Stimulated activated CD4-positive, alpha-beta T cell treated with anti-CD3 and anti-CD28 coated beads, Interleukin-1b, Interleukin-23, amount 100 ng/mL, for 48 hours (primary cell): ENCODE measurements around the gene AK2.
"Not testable (repeated sequence)": the region's sequence is repeated elsewhere in the genome, so short reads cannot be mapped to it uniquely, and the experiment has no call there.

Experiments used
- DNase-seq: peaks from one replicate; pipeline ENCODE4 v3.0.0-alpha.2; 2020

Gene AK2

DNA sequence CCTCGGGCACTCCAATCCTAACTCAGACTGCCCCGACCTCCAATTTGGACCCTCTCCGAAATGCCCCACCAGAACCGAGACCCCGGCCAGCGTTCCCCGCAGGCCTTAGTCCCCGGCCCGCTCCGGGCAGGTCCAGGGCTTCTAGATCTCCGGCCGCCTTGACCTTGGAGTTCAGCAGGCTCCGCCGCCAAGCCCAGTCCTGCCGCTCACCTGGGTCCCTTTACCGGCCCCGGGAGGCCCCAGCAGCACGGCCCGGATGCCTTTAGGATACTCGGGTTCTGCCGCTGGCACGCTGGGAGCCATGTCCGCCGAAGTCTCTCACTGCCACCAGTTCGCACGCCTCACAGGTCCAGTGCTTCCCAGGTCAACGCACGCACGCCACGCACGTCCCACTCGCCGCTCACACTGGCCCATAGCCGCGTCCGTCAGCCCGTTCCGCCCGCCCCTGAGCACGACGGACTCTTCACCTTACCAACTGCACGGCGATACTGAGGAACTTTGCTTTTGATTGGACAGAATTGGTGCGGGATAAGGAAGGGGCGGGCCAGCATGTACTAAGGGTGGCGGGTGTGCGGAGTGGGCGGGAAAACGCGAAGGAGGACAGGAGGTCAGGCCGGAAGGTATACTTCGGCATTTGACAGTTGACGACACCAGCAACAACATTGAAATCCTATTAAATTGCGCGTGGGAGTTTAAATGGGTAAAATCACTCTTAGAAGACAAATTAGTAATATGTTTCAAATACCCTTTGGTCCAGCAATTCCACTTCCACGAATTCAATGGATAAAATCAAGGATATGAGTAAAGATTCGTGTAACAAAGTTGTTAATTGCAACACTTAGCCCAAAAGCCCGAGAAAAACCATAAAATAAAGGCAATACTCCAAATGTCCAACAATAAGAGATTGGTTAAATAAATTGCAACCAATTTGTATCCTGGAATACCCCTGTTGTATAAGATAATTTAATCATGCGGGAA is at the start of gene AK2:
TSS of gene AK2 (minus strand) at position 358 of the 978 bp plus-strand sequence. CDS start at position 303, 55 bp downstream.
- DNase-seq = peak; percentile 95

- peak; percentile 41 for DNase-seq
Measured at GRCh38 chr1:33086384-33086850, 49.7 kb upstream of the AK2 start.

DNA sequence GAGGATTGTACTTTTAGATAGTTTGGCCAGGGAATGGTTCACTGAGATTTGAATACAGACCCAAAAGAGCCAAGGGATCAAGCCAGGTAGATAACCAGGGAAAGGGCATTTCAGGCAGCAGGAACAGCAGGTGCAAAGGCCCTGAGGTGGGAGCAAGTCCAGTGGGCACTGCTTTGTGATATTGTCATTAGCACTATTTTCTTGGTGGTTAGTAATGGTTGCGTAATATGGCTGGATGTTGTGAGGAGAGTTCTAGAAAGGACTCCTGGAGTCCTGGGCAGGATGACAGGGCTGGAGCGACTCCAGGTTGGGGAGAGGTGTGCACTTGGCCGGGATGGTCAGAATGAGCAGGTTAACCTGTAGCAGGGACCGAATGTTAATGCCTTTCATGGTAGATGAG is 48.6 kb upstream of the AK2 start:
- no peak for DNase-seq

GRCh38 chr1:33082575-33083108 is 46.0 kb upstream of the AK2 start:
- no peak for DNase-seq

GRCh38 chr1:33081554-33082305 is 45.0 kb upstream of the AK2 start:
- no peak for DNase-seq

GRCh38 chr1:33080885-33081553 is 44.3 kb upstream of the AK2 start, which contains the start of gene AZIN2:
Gene AZIN2 (plus strand): TSS chr1:33081153. CDS start chr1:33082250, 1,097 bp downstream.
- peak; percentile 97 for DNase-seq

- no peak for DNase-seq
Measured at GRCh38 chr1:33080373-33080772, 43.7 kb upstream of the AK2 start.

- no peak for DNase-seq
Measured at GRCh38 chr1:33078030-33078591, 41.4 kb upstream of the AK2 start.

DNA sequence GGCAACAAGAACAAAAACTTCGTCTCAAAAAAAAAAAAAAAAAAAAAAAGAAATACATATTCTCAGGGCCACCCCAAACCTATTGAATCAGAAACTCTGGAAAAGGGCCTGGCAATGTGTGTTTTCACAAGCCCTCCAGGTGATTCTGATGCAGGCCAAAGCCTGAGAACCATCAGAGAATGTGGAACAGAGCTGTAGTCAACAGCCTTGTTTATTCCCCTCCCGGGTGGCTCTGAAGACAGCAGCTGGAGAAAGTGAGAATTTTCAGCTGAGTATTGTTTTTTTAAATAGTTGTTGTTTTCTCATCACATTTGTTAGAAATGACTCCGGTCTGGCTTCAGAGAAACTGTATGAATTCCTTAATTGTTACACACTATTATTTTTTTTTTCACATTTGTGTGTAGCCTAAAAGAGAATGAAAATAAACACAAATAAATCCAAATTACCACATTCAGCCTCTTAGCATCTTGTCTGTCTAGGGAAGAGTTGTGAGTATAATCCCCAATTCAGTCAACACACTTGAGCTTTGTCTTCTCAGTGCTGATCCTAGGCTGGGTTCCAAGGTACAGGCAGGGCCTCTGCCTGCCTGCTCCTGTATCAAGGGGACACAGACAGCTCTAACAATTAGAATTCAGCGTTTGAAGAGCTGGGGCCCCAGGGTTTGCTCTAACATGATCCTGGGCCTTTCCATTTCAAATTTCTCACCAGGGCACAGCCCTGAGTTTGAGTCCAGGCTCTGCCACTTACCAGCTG is 37.7 kb upstream of the AK2 start:
- no peak for DNase-seq

DNA sequence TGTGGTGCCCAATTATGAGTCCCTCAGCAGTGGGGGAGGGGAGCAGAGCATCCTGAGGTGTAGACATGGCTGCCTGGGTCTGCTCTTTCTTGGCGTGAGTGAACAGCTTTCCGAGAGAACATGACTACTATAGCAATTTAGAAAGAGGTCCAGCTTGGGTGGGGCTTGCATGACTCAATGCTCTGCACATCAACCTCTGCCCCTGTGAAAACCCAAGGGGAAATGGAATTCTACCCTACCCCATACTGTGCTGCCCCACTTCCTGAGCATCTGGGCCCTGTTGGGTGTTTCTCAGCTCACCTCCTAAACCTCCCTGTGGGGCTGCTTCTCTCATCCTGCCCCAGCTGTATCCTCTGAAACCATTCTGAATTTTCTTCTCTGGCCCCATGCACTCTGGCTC is 36.0 kb upstream of the AK2 start:
- DNase-seq = no peak

GRCh38 chr1:33070628-33071027 is 33.9 kb upstream of the AK2 start:
- DNase-seq = no peak

- DNase-seq = not testable (repeated sequence)
Measured at GRCh38 chr1:33068108-33068507, 31.4 kb upstream of the AK2 start.

- not testable (repeated sequence) for DNase-seq
Measured at GRCh38 chr1:33066477-33066876, 29.8 kb upstream of the AK2 start.

DNA sequence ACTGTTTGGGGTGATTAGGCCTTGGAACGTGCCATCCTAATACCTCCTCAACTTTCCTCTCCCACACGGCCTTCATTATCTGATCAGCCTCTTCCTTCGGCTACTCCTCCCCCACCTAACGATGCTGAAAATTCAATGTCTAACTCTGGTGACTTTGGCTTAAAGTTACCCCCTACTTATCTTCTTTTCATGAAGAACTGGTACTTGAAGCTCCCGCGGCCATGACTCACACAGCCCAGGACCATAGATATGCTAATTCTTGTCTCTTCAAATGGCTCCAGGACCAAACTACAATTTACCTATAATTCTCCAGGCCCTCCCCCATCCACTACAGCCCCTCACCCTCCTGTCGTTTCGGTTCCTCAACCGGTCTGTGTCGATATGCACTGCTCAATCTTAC is 28.6 kb upstream of the AK2 start:
- DNase-seq = no peak

GRCh38 chr1:33064284-33064683 is 27.6 kb upstream of the AK2 start:
- not testable (repeated sequence) for DNase-seq

GRCh38 chr1:33061834-33062233 is 25.2 kb upstream of the AK2 start:
- no peak for DNase-seq

- DNase-seq = no peak
Measured at GRCh38 chr1:33060579-33061083, 23.9 kb upstream of the AK2 start.

GRCh38 chr1:33057095-33057494 is 20.4 kb upstream of the AK2 start:
- no peak for DNase-seq

- no peak for DNase-seq
Measured at GRCh38 chr1:33056426-33056825, 19.7 kb upstream of the AK2 start.

- DNase-seq = no peak
Measured at GRCh38 chr1:33055210-33056008, 18.7 kb upstream of the AK2 start.
